ENCODE data around the gene PPP6R3. TPM values are rescaled to one million over a fixed set of nuclear protein-coding genes. Genes with fewer than 3 reads are reported as not detected.

The PPP6R3 gene
- total and polyA plus RNA-seq, 2 of the 13 experiments (the other 11 are each of a cell fraction or from before 2014, with no cell fraction given) = 41.2 to 83.4 TPM

DNA sequence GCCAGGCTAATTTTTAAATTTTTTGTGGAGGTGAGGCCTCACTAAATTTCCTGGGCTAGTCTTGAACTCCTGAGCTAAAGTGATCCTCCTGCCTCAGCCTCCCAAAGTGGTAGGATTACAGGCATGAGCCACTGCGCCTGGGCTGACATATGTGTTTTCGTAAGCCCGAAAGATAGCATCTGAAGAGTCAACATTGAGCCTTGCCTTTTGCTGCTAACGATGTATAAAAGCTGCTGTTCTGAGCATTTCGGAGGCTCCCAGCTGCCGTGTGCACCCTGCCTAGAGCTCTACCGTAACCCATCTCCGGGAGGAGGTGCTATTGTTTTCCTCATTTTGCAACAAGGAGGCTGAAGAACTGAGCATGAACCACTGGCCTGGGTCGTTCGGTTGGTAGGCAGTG, 18.1 kb upstream of the PPP6R3 start:
- WGBS (ENCODE audit: low lambda C conversion rate) = 86% methylated on average over 6 of the region's 10 CpGs
- Histone ChIP-seq H3K79me2 (ENCODE audit: insufficient read depth, low read length) (no peaks in the 10 kb centered on the region), H3K9ac (ENCODE audit: insufficient read depth, low read depth, low read length) (no peak overlapping the region), H3K36me3 (replicated peaks in 1 of 2; ENCODE audit: control insufficient read depth in 1 of 2, insufficient read depth in 2 of 2, low read length in 2 of 2) (peaks cover 37 to 67% of the 10 kb centered on the region in 2 experiments), H3K9me3 (ENCODE audit: low read length) (no peaks in the 10 kb centered on the region), H3K27me3 (ENCODE audit: control insufficient read depth in 1 of 2, insufficient read depth in 2 of 2, low read length in 2 of 2) (no peaks in the 10 kb centered on the region), H3K4me1 (ENCODE audit: insufficient read depth, low read length) (no peaks in the 10 kb centered on the region), H3K4me3 (replicated peaks in 1 of 3; ENCODE audit: insufficient read depth in 1 of 3, low read depth in 2 of 3, low read length in 3 of 3) (no peak overlapping the region), H2AFZ (ENCODE audit: low read length) (no peak overlapping the region), H3K27ac (ENCODE audit: extremely low read length, insufficient read depth, low read length) (no peak overlapping the region), H4K20me1 (ENCODE audit: insufficient read depth, low read length) (peaks cover 13% of the 10 kb centered on the region; the same call in 1 of the 2 replicates), H3K4me2 (ENCODE audit: low read depth, low read length) (no peak overlapping the region)
- DNase-seq (ENCODE audit: low spot score) (no peak), ATAC-seq (no peak), FAIRE-seq (no peak)
- CTCF ChIA-PET (ENCODE audit: low intra/inter-chr PET ratio, low total read pairs) = no interaction called here
- POLR2A ChIA-PET = no interaction called here
- TF ChIP-seq ZNF616 (CRISPR knock-in tag; IDR thresholded peaks at IDR 0.05; ENCODE audit: low read depth) = no peak
- TF ChIP-seq PHF5A (CRISPR knock-in tag; IDR thresholded peaks at IDR 0.05; ENCODE audit: low read depth, unreplicated experiment) = no peak
- TF ChIP-seq KLF6 (CRISPR knock-in tag; IDR thresholded peaks at IDR 0.05) = no peak
- BruUV-seq (replicated peaks) = no TSS peak
- intact Hi-C loops (cut with micrococcal nuclease; ENCODE audit: unreplicated experiment) (no loop called here), in situ Hi-C loops (cut with HindIII; ENCODE audit: extremely low pct_ligation_motif_present, low pct_unique_long_range_greater_than_20kb) (no loop called here)

DNA sequence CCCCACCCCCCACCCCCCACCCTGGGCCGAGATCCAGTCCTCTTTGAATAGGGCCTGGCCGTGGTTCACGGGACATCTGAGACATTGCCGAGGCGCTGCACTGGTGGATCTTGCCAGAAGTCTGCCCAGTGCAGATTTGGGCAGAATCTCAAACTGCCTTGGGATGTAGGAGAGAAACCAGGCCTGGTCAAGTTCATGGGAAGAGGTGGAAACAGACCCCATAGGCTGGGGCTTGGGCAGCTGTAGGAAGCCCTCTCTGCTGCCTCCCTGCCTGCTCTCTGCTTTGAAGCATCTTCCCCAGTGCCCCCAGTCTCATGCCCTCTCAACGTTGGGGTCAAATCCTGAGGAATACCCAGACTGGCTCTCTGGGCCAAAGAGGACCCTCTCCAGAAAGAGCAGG, 16.0 kb upstream of the PPP6R3 start:
- WGBS (ENCODE audit: low lambda C conversion rate) = 96% methylated on average over 4 of the region's 6 CpGs
- no peak for DNase-seq (ENCODE audit: low spot score)
- intact Hi-C loops (cut with micrococcal nuclease; ENCODE audit: unreplicated experiment) (no loop called here), in situ Hi-C loops (cut with HindIII; ENCODE audit: extremely low pct_ligation_motif_present, low pct_unique_long_range_greater_than_20kb) (no loop called here)
- no peak for FAIRE-seq
- H3K27me3 ChIP-seq (ENCODE audit: control insufficient read depth in 1 of 2, insufficient read depth in 2 of 2, low read length in 2 of 2) = no peaks in the 10 kb centered on the region
- POLR2A ChIA-PET = no interaction called here
- no peak overlapping the region for H3K27ac ChIP-seq (ENCODE audit: extremely low read length, insufficient read depth, low read length)
- no peak for TF ChIP-seq GPN1 (CRISPR knock-in tag; IDR thresholded peaks at IDR 0.05; ENCODE audit: borderline replicate concordance)
- no peak for TF ChIP-seq NFKB2 (CRISPR knock-in tag; IDR thresholded peaks at IDR 0.05; ENCODE audit: borderline replicate concordance)
- TF ChIP-seq ZNF251 (CRISPR knock-in tag; IDR thresholded peaks at IDR 0.05) = no peak
- TF ChIP-seq SNRNP70 (IDR thresholded peaks at IDR 0.05; ENCODE audit: low read depth, low read length) = no peak
- TF ChIP-seq RXRB (CRISPR knock-in tag; IDR thresholded peaks at IDR 0.05; ENCODE audit: borderline replicate concordance) = no peak
- TF ChIP-seq KLF6 (CRISPR knock-in tag; IDR thresholded peaks at IDR 0.05) = no peak
- TF ChIP-seq NFIB (CRISPR knock-in tag; IDR thresholded peaks at IDR 0.05; ENCODE audit: borderline replicate concordance) = no peak
- TF ChIP-seq ZNF749 (CRISPR knock-in tag; IDR thresholded peaks at IDR 0.05; ENCODE audit: borderline replicate concordance) = no peak
- TF ChIP-seq ZNF839 (CRISPR knock-in tag; IDR thresholded peaks at IDR 0.05; ENCODE audit: borderline replicate concordance) = no peak
- no peak for TF ChIP-seq MBNL3 (CRISPR knock-in tag; conservative IDR thresholded peaks at IDR 0.05)
- TF ChIP-seq ATF7 (IDR thresholded peaks at IDR 0.05) = no peak
- no peak for TF ChIP-seq ATF7 (CRISPR knock-in tag; IDR thresholded peaks at IDR 0.05)
- TF ChIP-seq ZSCAN20 (CRISPR knock-in tag; IDR thresholded peaks at IDR 0.05; ENCODE audit: borderline replicate concordance) = no peak
- no peak for TF ChIP-seq SKI (IDR thresholded peaks at IDR 0.05; ENCODE audit: partially characterized antibody)
- TF ChIP-seq ZNF160 (CRISPR knock-in tag; IDR thresholded peaks at IDR 0.05) = no peak
- no peak for TF ChIP-seq HCFC1 (IDR thresholded peaks at IDR 0.05; ENCODE audit: low read depth, low read length)
- TF ChIP-seq ZNF674 (CRISPR knock-in tag; IDR thresholded peaks at IDR 0.05; ENCODE audit: low read depth) = no peak
- TF ChIP-seq, protein P1, sequence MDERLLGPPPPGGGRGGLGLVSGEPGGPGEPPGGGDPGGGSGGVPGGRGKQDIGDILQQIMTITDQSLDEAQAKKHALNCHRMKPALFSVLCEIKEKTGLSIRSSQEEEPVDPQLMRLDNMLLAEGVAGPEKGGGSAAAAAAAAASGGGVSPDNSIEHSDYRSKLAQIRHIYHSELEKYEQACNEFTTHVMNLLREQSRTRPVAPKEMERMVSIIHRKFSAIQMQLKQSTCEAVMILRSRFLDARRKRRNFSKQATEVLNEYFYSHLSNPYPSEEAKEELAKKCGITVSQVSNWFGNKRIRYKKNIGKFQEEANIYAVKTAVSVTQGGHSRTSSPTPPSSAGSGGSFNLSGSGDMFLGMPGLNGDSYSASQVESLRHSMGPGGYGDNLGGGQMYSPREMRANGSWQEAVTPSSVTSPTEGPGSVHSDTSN (CRISPR knock-in tag; IDR thresholded peaks at IDR 0.05) = no peak
- no peaks in the 10 kb centered on the region for H3K4me1 ChIP-seq (ENCODE audit: insufficient read depth, low read length)
- no TSS peak for BruUV-seq (replicated peaks)
- CTCF ChIA-PET (ENCODE audit: low intra/inter-chr PET ratio, low total read pairs) = no interaction called here
- H2AFZ ChIP-seq (ENCODE audit: low read length) = no peak overlapping the region
- H3K4me3 ChIP-seq (replicated peaks in 1 of 3; ENCODE audit: insufficient read depth in 1 of 3, low read depth in 2 of 3, low read length in 3 of 3) = no peak overlapping the region
- no peaks in the 10 kb centered on the region for H3K79me2 ChIP-seq (ENCODE audit: insufficient read depth, low read length)
- peaks cover 7% of the 10 kb centered on the region; the same call in 1 of the 2 replicates for H4K20me1 ChIP-seq (ENCODE audit: insufficient read depth, low read length)
- no peaks in the 10 kb centered on the region for H3K9me3 ChIP-seq (ENCODE audit: low read length)
- ATAC-seq = no peak
- no peak overlapping the region for H3K9ac ChIP-seq (ENCODE audit: insufficient read depth, low read depth, low read length)
- peaks cover 30 to 63% of the 10 kb centered on the region in 2 experiments for H3K36me3 ChIP-seq (replicated peaks in 1 of 2; ENCODE audit: control insufficient read depth in 1 of 2, insufficient read depth in 2 of 2, low read length in 2 of 2)
- H3K4me2 ChIP-seq (ENCODE audit: low read depth, low read length) = no peak overlapping the region
